LNCAP (cell line): Measurements from ENCODE around the gene SCARB1.

Source experiments
- TF ChIP-seq, protein P1 (sequence below): fragments of 450-650 bp; IDR thresholded peaks from 2 replicates; pipeline ENCODE4 v1.5.1; 2017; ENCODE audit warnings: mild to moderate bottlenecking

SCARB1 gene

DNA sequence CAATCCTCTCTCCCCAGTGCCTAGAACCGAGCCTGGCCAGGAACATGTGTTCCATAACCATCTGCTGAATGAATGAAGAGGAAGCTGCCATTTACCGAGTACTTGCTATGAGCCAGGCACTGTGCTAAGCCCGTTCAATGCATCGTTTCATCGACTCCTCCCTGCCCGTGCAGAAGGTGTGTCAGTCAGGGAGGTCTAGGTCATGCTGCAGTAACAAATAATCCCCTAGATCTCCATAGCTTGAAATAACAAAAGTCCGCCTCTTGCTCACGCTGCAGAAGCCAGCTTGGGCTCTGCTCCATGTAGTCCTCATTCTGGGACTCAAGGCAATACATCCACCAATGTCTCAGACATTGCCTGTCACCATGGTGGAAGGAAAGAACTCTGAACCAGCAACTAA is 101.3 kb downstream of the SCARB1 start:
- TF ChIP-seq, protein P1, sequence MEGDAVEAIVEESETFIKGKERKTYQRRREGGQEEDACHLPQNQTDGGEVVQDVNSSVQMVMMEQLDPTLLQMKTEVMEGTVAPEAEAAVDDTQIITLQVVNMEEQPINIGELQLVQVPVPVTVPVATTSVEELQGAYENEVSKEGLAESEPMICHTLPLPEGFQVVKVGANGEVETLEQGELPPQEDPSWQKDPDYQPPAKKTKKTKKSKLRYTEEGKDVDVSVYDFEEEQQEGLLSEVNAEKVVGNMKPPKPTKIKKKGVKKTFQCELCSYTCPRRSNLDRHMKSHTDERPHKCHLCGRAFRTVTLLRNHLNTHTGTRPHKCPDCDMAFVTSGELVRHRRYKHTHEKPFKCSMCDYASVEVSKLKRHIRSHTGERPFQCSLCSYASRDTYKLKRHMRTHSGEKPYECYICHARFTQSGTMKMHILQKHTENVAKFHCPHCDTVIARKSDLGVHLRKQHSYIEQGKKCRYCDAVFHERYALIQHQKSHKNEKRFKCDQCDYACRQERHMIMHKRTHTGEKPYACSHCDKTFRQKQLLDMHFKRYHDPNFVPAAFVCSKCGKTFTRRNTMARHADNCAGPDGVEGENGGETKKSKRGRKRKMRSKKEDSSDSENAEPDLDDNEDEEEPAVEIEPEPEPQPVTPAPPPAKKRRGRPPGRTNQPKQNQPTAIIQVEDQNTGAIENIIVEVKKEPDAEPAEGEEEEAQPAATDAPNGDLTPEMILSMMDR: no peak

DNA sequence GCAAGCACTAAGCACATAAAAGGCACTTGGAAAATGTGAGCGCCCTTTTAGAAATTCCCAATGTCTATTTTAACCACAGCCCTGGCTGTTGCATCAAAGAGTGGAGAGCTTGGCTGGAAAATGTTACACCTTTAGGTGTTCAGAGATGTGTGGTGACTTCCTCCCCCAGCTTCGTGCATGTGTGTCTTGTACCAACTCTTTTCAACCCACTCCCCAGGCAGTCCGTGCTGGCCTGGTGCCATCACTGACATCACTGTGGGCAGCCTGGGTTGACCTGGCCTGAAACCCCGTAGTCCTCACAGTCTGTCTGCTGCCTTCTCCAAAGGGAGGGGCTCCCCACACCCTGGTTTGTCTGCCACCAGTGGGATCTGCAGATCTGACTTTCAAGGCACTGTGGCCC is 101.8 kb downstream of the SCARB1 start:
- TF ChIP-seq, protein P1: no peak

DNA sequence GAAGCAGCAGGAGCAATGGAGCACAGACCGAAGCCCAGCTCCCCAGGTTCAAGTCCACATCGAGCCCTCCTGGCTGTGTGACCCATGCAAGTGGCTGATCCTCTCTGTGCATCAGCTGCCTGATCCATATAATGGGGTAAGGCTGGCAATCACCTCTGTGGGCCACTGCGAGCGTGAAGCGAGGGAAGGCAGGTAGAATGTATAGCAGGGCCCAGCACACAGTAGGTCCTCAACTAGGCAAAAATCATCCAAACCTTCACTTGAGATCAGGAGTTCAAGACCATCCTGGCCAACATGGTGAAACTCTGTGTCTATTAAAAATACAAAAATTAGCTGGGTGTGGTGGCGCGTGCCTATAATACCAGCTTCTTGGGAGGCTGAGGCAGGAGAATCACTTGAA is 102.6 kb downstream of the SCARB1 start:
- TF ChIP-seq, protein P1: no peak

DNA sequence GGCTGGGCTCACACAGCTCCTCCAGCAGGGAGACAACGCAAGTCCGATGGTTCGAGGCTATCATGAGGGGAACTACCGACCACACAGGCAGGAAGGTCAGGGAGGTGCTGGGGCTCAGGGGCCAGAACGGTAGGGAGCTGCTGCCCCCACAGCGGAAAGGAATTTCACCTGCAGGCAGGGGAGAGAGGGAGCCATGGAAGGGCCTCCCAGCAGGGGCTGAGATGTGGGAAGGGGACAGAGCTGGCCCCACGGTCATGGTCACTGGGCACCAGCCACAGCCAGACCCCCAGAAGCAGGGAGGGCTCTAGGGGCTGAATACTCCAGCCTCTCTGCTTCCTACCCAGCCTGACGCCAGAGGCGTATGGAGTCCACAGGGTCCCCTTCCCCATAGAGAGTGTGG is 103.1 kb downstream of the SCARB1 start:
- TF ChIP-seq, protein P1: no peak

DNA sequence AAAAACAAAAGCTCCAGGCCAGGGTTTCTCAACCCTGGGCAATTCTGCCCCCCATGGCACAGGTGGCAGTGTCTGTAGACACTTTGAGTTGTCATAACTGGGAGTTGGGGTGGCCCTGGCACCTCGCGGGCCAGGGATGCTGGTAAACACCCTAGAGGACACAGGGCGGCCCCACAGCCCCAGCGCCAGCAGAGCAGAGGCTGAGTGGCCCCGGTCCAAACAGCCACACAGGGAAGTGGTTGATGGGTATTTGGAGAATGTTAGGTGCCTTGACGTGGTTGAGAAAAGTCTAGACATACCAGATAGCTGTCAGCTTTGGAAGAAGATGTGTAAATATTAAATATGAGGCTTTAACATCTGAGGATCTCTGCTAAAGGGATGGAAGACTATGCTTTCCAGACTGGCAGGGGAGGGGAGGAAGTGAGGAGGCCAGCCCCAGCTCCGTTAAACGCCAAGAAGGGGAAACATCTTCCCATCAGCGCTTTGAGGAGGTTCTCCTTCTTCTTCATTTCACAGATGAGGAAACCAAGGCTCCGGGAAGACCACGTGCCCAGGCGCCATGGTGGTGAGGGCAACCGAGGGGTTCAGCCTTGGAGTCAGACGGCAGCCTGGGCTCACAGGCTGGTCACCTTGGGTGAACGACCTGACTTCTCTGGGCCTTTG is 103.7 kb downstream of the SCARB1 start:
- TF ChIP-seq, protein P1: no peak

DNA sequence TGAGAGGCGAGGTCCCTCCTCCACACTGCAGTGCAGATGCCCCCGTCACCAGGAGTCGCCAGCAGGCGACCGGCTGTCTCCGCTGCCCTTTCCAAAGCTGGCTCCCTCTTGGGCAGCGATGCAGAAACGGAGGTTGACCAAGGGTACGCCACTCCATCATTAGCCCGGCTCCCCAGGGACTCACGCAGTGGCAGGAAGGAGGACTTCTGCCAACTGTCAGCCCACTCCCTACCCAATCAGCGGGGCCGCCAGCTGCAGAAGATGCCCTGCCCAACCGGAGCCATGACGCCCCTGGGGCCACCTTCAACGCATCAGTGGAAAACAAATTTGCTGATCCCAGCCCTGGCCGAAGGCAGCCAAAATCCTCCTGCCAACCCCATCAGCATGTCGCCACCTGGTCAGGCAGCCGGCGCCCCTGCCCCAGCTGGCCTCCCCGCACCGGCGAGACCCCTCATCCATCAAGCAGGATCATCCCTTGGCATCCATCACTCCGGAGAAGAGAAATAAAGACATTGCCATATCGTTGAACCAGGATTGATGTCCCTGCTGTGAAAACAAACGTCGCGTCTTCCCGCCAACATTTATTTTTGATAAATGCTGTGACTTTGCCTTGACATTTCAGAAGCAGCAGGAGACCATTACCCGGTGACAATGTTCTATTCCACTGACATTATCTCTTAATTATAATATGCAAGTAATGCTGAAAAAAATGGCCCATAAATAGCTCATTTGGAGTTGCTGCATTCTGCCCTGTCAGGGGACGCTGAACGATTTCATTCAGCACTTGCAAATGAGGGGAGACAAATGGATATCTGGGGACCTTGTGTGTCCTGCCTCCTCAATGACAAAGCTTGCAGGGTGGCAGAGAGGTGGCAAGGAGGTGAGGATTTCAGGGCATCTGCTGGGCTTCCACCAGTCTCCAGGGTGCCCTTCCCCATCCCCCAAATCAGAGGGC is 105.1 kb downstream of the SCARB1 start:
- TF ChIP-seq, protein P1: no peak

DNA sequence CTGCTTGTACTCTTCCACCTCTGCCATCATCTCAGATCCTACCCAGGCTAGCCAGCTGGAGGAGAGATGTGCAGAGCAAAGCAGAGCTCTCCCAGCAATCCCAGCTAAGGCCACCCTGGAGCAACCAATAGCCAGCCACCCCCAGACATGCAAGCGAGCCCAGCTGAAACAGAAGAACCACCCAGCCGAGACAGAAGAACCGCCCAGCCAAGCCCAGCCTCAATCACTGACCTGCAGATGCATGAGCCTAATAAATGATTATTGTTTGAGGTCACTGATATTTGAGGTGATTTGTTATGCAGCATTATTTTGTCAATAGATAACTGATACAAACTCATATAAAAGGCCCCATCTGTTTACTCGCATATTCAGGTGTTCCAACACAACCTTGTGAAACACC is 106.3 kb downstream of the SCARB1 start:
- TF ChIP-seq, protein P1: no peak
